Anterior cingulate cortex (tissue), 58 donors: ENCODE measurements around the gene TECTA.
A peak's percentile ranks its signal among the peaks of the same experiment; 100 is the strongest.

Source experiments
- DNase-seq, 58 donors: peaks; one replicate each; lab custom pipeline; 2025; lab: John Stamatoyannopoulos, UW

Gene TECTA

DNA sequence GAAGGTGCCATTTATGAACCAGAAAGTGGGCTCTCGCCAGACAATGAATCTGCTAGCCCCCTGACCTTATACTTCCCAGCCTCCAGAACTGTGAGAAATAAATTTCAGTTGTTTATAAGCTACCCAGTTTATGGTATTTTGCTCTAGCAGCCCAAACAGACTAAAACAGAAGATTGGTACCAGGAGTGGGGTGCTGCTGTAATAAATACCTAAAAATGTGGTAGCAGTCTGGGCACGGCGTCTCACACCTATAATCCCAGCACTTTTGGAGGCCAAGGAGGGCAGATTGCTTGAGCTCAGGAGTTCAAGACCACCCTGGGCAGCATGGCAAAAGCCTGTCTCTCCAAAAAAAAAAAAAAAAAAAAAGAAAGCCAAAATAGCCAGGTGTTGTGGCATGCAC, 21.3 kb downstream of the TECTA start:
- no peak for DNase-seq

DNA sequence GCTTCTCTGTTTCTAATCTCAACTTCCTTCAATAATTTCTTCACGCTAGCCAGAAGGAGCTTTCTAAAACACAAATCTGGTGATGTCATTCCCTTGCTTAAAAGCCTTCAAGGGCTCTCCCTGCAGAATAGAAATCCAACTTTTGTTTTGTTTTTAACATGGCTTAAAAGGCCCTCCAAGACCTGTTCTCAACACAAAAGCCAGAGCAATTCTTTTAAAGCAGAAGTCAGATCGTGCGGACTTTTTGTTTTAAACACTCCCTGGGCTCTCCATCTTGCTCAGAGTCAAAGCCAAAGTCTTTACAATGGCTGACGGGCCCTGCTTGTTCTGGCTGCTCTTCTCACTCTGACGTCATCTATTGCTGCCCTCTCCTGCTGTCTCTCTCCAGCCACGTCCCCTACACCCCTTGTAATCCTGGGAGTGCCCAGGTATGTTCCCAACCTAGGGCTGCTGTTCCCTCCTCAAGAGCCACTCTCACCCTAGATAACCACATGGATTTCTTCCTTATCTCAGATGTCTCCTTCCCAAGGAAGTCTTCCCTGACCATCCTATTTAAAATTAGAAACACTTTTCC, 22.5 kb downstream of the TECTA start:
- DNase-seq, result no peak

DNA sequence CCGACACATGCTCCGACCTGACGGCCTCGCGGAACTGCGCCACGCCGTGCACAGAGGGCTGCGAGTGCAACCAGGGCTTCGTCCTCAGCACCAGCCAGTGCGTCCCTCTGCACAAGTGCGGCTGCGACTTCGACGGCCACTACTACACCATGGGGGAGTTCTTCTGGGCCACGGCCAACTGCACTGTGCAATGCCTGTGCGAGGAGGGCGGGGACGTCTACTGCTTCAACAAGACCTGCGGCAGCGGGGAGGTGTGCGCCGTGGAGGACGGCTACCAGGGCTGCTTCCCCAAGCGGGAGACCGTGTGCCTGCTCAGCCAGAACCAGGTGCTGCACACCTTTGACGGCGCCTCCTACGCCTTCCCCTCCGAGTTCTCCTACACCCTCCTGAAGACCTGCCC, 26.8 kb downstream of the TECTA start:
- no peak for DNase-seq

- DNase-seq, result no peak
Observed at GRCh38 chr11:121129362-121130340, 28.6 kb downstream of the TECTA start.

- no peak for DNase-seq
Observed at GRCh38 chr11:121131656-121132055, 30.6 kb downstream of the TECTA start.

- DNase-seq, result no peak
Observed at GRCh38 chr11:121132211-121132976, 31.4 kb downstream of the TECTA start.

DNA sequence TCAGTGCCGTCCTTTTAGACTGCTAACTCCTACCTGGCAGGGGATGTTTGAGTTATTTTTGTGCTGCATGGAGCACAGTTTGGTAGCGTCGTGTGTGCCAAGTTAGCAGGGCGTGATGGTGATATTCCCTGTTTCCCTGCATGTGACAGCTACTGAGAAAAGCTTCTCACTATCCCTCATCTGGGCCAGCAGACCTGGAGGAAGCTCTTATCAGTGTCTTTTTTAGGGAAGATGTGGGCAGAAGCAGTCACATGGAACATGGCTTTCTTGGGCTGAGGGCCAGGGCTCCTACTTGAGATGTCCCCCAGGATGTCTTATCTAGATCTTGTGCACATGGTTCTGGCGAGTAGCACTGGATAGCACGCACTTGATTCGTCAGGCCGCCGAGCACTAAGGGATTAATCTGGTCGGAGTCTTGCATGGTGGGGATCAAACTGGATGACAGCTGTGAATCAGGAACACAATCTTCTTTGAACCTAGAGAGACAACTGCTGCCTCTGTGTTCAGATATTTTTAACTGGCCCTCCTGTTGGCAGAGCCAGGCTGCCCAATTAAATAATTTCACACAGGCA, 33.8 kb downstream of the TECTA start:
- DNase-seq, result peak in 22 of 58 donors; percentile 4 to 70 (median 23)

- no peak for DNase-seq
Observed at GRCh38 chr11:121137005-121137404, 36.0 kb downstream of the TECTA start.

- DNase-seq, result no peak
Observed at GRCh38 chr11:121138259-121138658, 37.2 kb downstream of the TECTA start.

DNA sequence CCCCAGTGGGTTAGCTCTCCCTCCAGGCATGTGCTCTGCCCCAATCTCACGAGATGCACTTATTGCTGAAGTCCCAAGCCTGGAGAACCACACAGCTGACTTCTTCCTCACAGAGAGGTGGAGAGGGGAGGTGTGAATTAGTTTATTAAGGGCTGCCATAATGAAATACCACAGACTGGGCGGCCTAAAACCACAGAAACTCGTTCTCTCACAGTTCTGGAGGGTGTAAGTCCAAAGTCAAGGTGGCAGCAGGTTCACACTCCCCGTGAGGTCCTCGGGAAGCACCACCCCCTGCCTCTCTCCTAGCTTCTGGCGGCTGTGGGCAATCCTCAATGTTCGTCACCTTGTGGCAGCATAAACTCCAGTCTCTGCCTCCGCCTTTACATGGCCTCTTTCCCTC, 39.3 kb downstream of the TECTA start:
- DNase-seq, result no peak

DNA sequence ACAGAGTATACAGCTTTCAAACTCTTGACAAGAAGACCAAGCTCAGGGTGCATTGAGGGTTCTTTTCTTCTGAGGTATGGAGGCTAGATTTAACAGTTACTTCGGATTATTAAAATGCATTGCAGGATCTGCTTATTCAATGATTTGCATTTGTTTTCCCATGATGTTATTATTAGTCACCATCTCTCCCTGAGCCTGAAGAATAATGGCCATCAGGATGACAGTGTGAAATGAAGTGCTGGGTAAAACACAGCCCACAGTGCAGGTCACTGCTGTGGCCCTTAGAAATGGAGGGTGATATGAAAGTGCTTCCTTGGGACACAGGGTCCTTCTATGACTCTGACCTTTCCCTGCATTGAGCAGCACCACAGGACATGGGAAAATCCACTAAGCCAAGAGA, 40.0 kb downstream of the TECTA start:
- no peak for DNase-seq

DNA sequence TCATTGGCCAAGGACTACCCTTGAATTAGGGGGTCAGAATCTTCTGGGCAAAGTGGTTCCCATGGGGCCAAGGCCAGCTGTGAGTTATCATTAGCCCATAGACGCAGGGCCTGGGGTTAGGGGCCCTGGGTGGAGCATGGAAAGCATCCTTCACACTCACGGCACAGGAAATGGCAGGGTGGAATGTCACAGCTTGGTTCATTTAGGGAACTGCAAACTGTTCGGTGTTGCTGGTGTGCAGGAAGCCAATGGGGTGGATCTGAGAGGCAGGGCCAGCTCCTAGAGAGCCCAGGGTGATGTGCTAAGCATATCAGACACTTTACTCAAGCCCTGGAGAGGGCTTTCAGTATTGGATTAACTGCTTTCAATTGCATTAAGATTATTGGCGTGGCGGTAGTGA, 42.9 kb downstream of the TECTA start:
- no peak for DNase-seq

DNA sequence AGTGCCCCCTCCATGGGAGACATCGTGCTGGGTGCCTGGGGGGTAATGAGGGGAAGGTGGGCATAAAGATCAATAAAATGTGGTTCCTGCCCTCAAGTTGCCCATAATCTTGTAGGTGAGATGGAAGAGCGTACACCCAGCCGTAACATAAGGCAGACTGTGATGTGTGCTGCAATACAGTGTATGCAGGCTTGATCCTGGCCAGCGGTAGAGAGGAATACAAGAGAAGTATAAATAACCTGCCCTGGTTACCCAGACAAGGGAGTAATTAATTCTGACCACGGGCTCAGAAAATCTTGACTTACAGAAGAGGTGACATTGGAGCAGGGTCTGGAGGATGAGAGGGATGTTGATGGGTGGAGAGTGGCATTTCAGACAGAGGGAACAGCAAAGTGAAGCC, 43.7 kb downstream of the TECTA start:
- no peak for DNase-seq

- no peak for DNase-seq
Observed at GRCh38 chr11:121145826-121146225, 44.8 kb downstream of the TECTA start.

GRCh38 chr11:121149116-121149515, 48.1 kb downstream of the TECTA start:
- no peak for DNase-seq

DNA sequence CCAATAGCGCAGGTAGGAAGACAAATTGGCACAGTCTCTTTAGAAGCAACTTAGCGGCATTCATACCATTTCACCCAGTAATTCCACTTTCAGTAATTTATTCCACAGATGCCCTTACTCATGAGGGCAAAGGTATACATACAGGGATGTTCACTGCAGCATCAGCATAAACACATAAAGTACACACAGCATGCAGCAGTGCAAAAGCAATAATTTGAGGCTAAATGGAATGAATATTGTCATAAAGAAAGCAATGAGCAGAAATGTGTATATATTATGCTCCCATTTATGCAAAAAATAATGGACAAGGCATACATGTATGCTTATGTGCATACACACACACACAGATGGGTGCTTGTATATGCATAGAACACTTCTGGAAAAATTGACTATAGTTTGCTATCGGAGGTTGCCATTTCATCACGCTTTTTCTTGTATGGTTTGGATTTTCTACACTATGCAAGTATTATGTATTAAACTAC, 50.2 kb downstream of the TECTA start:
- DNase-seq, result no peak

DNA sequence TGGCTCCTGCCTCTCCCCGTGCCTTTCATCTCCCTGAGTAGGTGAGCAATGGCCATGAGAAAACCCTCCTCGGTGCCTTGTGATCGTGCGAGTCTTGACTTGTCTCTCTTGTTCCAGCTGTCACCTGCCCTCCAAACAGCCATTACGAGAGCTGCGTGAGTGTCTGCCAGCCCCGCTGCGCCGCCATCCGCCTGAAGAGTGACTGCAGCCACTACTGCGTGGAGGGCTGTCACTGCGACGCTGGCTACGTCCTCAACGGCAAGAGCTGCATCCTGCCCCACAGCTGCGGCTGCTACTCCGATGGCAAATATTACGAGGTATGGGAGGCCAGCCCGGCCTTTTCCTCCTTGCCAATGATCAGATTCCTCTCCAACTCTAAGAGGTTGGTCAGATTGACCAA, 51.7 kb downstream of the TECTA start:
- no peak for DNase-seq

DNA sequence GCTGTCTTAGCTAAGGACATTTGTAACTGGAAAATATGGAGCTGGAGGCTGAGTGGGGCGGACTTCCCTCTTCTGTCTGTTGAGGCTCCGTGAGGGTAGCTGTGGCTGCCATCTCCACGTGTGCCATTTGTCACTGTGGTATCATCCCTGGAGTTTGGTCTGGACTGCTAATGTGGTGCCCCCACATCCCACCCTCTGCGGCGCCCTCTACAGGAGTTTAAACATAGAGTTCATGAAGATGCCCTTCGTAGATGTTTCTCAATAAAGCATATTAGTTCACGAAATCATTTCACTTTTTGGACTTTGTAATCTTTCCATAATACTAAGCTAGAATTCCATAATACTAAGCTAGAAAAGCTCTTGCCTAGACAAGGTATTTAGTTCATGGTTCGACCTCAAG, 52.4 kb downstream of the TECTA start:
- no peak for DNase-seq

GRCh38 chr11:121154486-121155314, 53.7 kb downstream of the TECTA start:
- DNase-seq, result no peak

DNA sequence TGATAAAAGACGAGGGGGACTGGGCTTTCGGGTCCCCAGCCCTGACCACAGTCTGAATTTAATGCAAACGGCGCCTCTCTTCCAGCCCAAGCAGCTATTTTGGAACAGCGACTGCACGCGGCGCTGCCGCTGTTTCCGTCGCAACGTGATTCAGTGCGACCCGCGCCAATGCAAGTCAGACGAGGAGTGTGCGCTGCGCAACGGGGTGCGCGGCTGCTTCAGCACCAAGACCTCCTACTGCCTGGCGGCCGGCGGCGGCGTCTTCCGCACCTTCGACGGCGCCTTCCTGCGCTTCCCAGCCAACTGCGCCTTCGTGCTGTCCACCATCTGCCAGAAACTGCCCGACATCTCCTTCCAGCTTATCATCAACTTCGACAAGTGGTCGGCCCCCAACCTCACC, 56.7 kb downstream of the TECTA start:
- DNase-seq, result no peak
